Lung microvascular endothelial cell (primary cell): ENCODE measurements around the gene SURF1. TPM values are rescaled to one million over a fixed set of nuclear protein-coding genes. Genes with fewer than 3 reads are reported as not detected.
"Not testable (repeated sequence)": the region's sequence is repeated elsewhere in the genome, so short reads cannot be mapped to it uniquely, and the experiment has no call there.

Experiments
- DNase-seq, 2 donors: peaks; one replicate each; pipeline versions ENCODE4 v3.0.0 to v3.0.0-alpha.2; 2010; ENCODE audit warnings: low read depth in 2 of 2
- total RNA-seq: library from RNA; depleted of rRNA; stranded (reverse); fragments of >200 nt; gene quantifications from 2 replicates; pipeline ENCODE4 v1.2.1, GENCODE V29; 2014

SURF1 gene
- total RNA-seq, 1 donor from 2014 or later = 22.2 TPM

DNA sequence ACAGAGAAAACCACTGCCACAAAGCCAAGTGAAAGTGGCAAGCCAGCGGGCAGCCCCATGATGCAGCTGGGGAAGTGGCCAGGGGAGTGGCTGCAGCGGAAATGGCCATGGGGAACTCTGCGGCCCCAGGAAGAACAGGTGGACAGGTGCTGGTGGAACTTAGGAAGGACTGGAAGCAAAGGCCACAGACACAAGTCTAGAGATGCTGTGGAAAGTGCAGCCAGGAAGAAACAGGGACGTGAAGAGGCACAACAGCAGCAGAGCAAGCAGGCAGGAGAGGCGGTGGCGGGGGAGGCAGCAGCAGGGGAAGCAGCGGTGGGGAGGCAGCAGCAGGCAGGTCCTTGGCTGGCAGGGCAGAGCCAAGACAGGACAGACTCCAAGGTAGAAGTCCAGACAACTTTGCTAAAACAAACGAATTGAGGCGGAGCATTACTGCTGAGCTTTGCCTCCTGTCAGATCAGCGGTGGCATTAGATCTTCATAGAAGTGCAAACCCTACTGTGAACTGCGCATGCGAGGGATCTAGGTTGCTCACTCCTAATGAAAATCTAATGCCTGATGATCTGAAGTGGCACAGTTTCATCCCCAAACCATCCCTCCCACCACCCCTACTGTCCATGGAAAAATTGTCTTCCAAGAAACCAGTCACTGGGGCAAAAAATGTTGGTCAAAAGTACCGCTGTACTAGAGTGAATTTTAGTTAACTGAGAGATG lies 32.1 kb downstream of the SURF1 start:
- DNase-seq = no peak

DNA sequence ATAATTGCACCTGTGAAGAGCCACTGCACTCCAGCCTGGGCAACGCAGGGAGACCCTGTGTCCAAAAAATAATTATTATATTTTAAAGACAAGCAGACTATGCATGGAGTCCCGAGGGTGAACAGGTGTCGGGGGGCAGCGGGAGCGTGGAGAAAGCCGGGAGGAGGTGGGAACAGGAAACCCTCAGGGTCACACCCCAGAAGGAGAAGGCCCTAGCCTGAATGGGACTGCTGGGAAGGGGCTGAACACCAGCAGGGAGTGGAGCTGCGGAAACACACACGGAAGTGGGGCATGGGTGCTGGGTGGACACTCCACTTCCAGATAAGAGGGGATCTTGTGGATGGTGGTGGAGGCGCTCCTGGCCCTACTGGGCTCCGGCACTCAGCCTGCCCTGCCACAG lies 33.1 kb downstream of the SURF1 start:
- no peak for DNase-seq

DNA sequence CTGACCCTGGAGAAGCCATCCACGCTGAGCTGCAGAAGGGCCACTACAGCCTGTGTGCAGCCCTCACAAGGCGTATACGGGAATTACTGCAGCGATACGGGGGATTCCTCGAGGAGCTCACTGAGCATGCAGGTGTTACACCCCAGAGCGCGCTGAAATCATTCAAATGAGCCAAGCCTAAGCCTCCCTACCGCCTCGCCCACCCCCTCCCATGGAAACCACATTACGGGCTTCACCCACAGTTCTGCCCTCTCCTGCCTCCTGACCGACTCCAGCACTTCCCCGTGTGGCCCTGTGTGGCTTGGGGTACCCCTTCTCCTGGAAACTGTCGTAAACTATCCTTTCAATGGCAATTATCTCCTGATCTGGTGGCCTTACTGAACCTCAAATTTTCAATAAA lies 33.6 kb downstream of the SURF1 start:
- DNase-seq = no peak

DNA sequence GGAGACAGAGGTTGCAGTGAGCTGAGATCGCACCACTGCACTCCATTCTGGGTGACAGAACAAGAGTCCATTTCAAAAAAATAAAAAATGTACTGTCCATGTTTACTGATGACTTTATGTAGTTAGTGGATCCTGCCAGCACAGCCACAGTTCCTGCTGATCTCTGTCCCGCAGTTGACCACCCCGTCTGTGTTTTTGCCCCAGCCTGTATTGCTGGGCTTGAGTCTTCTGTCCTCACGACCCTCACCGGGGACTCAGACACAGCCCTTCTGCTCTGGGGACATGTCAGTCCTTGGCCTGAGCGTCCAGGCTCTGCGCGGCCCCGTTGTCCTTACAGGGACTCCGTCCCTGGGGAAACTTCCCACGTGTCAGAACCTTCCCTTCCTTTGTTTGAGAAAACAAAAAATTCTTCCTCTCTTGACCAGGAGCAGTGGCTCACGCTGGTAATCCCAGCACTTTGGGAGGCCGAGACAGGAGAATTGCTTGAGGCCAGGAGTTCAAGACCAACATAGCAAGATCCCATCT lies 34.8 kb downstream of the SURF1 start:
- no peak for DNase-seq

DNA sequence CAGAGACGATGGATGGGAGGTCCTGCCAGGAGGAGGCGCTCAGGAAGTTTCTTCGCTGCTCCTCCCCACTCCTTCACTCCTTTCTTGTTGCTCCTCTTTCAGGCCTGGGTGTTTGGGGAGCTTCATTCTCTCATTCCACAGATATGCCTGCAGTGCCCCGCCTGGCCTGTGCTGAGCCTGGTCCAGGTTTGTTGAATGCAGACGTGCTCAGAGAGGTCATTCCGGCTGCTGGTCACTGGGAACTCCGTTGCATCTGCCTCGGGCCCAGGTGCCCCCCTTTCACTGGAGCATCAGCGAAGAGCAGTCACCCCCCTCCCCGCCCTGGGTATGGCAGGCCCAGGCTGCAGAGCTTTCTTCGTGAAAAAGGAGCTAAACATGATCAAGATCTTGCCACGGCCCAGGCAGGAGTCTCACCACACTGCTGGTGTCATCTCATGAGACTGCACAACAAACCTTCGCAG lies 35.8 kb downstream of the SURF1 start:
- DNase-seq = no peak

DNA sequence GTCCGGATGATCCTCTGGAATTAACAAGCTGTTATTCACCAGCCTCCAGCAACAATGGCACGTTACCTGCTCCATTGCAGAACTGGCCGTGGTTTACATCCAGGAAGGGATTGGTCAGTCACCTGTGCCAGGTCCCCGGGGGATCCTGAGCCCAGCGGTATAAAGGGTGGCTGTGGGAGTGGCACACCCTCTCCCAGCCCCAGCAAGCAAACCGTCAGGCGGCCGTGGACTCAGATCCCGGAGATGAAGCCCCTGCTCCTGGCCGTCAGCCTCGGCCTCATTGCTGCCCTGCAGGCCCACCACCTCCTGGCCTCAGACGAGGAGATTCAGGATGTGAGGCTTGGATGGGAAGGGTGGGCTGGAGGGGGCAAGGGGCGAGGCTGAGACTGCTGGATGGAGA lies 38.7 kb downstream of the SURF1 start:
- DNase-seq = not testable (repeated sequence)

DNA sequence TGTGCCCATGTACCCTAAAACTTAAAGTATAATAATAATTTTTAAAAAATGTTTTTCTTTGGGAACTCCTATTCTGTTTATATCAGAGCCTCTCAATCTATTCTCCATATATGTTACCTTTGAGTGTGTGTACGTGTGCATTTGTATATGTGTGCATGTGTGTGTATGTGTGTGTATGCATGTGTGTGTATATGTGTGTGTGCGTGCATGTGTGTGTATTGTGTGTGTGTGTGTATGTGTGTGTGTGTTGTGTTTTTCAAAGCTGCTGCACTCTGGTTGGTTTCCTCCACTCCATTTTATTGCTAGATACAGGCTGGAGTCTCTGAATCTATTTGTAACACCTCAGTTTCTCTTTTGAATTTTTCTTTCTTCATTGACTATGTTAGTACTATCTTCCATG lies 40.3 kb downstream of the SURF1 start:
- no peak for DNase-seq

DNA sequence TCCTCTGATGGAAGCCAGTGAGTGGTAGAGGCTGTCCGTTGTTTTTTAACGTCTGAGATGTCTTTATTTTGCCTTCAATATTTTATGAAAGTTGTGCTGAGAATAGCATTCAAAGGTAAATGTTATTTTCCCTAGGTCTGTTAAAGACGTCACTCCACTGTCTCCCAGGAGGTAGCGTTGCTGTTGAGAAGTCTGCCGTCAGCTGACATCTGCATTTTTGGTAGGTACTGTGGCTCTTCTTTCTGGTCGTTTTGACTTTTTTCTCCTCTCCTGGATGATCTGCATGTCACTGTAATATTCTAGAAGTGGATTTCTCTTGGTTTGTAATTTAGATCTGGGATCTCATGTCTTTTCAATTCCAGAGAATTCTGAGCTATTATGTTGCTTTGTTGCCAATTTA lies 46.7 kb downstream of the SURF1 start:
- no peak for DNase-seq

DNA sequence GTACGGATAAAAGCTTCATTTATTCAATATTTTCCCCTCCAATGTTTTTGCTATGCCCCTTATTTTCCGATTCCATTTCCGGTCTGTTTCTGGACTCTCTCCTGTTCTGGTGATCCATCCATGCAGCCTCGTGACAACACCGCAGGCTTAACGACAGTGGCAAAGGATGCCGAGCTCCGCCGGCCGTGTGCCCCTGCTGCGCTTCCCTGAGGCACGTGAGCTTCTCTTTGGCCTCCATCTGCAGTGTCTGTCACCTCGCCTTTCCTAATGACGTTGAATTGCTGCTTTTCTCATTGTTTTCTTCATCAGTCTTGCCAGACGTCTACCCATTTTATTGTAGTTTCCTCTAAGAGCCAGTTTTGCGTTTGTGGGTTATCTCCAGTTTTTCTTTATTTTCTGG lies 49.0 kb downstream of the SURF1 start:
- DNase-seq = no peak

DNA sequence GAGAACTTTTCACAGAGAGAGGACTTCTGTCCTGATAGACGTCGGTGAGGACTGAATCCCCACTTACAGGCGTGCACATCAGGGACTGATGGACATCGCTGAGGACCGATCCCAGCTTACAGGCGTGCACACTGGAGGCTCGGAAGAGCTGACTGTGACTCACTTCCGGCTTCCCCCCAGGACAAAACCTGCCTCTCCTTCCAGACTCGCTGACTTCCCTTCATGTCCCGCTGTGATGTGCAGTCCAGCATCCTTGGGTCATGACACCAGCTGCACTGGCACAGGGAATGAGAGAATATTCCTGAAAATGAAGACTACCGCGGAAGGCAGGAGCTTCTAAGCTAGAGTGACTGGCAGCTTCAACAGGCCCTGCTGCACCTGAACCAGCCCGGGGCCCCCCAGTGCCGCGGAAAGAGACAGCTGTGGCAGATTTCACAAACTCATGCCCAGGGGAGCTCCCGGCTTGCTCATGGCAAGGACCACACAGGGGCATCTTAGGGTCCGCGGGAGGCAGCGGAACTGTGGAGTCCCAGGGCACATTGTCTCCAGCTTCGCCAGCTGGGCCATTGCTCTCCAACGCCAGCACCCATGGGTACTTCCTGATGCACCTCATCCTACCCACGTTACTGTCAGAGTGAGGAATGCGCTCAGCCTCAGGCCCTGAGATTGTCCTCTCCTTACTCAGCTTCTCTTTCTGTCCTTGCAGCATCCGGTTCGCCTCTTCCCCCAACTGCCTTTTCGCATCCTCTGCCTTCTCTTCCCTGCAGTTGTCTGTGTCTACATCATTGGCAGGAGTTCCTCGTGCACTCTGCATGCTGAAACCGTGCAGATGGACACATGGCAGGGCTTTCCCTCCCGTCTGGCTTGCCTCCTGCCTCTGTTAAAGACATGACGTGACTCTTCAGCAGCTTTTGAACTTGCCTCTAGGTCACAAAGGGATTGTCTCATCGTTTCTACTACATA lies 49.8 kb downstream of the SURF1 start:
- peak in 1 of 2 donors; percentile 53 for DNase-seq

DNA sequence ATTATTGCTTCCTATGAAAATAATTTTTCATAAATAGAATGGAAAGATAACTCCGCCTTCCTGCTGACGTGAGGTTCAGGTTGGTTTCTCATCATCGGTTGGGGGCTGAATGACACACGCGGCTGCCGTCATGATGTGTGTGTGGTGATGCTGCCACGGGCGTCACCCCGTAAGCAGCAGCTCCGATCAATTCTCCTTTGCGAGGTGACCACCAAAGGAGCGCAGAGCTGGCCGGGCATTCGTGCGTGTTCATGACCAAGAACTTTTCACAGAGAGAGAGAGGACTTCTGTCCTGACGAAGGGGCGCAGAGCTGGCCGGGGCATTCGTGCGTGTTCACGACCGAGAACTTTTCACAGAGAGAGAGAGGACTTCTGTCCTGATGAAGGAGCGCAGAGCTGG lies 50.6 kb downstream of the SURF1 start:
- no peak for DNase-seq

DNA sequence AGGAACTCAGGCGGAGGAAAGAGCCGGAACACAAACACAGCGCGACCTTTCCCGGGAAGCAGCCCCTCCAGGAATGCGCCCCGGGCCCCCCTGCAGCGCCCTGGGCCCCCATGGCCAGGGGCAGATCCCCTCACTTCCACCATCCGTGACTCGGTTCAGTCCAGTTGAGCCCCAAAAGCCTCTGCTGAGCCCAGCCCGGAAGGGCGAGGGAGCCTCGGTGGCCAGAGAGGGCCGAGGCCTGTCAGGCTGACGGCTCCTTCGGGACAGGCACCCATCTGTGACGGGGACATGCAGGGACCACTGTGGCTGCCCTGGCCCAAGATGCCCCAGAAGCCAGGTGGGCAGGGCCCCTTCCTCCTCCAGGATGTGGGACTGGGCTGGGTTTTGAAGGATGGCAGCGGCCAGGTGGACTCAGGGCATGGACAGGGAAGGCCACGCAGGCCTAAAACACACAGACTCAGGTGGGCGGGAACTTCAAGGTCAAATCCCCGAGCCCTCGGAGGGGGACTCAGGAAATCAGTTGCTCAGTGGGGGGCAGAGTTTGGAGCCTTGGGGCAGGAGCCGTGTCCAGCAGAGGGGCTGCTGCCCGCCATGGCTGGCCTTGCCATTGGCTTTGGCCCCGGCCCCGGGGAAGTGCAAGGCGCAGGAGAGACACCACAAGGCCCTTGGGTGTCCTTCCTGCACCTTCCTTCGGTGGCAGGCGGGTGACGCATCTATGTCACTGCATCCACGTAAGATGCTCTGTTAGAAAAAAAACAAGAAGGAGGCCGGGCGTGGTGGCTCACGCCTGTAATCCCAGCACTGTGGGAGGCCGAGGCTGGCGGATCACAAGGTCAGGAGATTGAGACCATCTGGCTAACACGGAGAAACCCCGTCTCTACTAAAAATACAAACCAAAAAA lies 51.6 kb downstream of the SURF1 start:
- no peak for DNase-seq

DNA sequence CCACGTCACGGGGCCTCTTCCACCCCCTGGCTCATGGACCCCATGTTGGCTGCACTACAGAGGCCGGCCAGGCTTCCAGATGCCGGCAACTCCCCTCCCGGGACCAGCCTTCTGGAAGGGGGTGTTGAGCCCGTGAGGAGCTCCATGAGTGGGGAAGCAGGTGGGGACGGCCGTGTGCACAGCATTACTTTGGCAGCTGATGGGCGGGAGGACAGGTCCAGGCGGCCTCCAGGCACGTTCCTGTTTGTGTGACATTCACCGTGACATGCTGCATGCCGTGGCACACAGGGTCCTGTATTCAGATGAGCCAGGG lies 52.2 kb downstream of the SURF1 start:
- DNase-seq = no peak

DNA sequence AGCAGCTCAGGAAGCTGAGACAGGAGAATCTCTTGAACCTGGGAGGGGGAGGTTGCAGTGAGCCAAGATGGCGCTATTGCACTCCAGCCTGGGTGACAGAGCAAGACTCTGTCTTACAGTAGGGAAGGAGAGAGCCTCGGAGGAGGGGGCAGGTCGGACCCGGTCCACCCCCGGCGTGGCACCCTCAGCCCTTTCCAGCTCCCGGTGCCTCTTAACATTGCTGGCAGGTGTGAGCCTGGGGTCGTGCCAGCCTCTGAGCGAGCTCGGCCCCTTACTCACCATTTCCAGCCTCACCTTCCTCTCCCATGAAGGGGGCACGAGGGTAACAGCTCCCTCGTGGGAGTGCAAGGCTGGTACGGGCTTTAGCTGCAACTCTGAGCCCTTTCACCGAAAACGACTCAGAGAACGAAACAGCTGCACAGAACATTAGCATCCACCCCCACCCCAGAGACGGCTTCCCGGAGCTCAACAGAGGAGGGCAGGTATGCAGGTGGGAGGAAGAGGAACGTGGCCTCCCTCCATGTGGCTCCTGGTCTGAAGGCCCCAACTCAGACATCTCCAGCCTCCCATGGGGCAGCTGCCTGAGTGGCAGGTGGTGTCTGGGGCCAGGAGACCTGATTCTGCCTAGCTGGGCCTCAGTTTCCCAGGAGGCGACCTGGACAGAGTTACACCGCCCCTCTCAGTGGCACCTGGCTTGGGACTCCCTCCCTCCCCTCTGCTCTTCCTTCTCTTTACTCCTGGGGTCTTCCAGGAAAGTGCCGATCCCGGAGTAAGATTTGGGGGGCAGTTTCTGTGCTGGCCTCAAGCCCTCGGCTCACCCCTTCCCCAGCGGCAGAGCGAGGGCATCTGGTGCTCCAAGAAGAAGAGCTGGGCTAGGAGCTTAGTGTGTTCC lies 52.8 kb downstream of the SURF1 start:
- no peak for DNase-seq

Other genes starting within 250 kb of the SURF1 start
- 27.0 and 37.5 TPM in 2 replicates for gene RALGDS, start 235.2 kb downstream of the SURF1 start, total RNA-seq
- gene GBGT1, start 192.6 kb downstream of the SURF1 start, total RNA-seq = 19.4 and 27.8 TPM in 2 replicates
- not detected in 2 replicates for gene OBP2B, start 147.2 kb downstream of the SURF1 start, total RNA-seq
- gene ABO, start 81.3 kb downstream of the SURF1 start, total RNA-seq = 0.22 and 0.79 TPM in 2 replicates
- 4.1 and 6.5 TPM in 2 replicates for gene SURF6, start 20.3 kb downstream of the SURF1 start, total RNA-seq
- 10.0 and 11.3 TPM in 2 replicates for gene MED22, start 8.4 kb downstream of the SURF1 start, total RNA-seq
- gene RPL7A, start 8.3 kb downstream of the SURF1 start, total RNA-seq = 1,751 and 1,825 TPM in 2 replicates
- 8.9 and 10.5 TPM in 2 replicates for gene SURF2, start 63 bp upstream of the SURF1 start, total RNA-seq
- gene SURF4, start 19.6 kb upstream of the SURF1 start, total RNA-seq = 249 and 303 TPM in 2 replicates
- 0.44 and 0.60 TPM in 2 replicates for gene STKLD1, start 19.9 kb upstream of the SURF1 start, total RNA-seq
- 11.6 and 14.9 TPM in 2 replicates for gene REXO4, start 61.5 kb upstream of the SURF1 start, total RNA-seq
- gene ADAMTS13, start 65.9 kb upstream of the SURF1 start, total RNA-seq = 0.44 and 0.60 TPM in 2 replicates
- gene CACFD1, start 103.5 kb upstream of the SURF1 start, total RNA-seq = 9.2 and 15.9 TPM in 2 replicates
- gene SLC2A6, start 122.6 kb upstream of the SURF1 start, total RNA-seq = 12.1 and 21.6 TPM in 2 replicates
- gene MYMK, start 168.5 kb upstream of the SURF1 start, total RNA-seq = not detected in 2 replicates
- under 0.01 TPM in 2 replicates for gene ADAMTSL2, start 178.2 kb upstream of the SURF1 start, total RNA-seq